ENCODE data around the gene MSMO1.

DNA sequence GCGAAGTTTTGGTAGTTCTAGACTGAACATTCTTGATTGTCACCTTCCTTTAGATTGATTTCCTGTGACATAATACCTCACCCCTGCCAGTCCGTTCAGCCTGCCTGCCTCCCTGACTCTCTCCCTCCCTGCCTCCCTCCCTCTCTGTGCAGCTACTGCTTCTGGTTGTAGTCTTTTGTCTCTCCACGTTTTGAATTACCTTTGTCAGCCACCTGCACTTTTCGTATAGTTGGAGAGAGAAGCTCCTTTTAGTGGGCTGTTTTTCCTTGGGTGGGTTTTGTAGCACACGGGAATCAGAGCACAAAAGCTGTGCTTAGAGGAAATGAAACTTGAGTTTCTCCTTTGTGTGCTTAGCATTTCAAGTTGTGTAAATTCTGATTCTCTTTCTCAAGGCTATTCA is 32.6 kb upstream of the MSMO1 start:
- TF ChIP-seq RNF2 (IDR thresholded peaks at IDR 0.05; ENCODE audit: borderline replicate concordance, low read depth, low read length, missing control alignments, poor library complexity, severe bottlenecking), result no peak
- TF ChIP-seq YY1 (IDR thresholded peaks at IDR 0.05; ENCODE audit: low read depth, low read length), result no peak
- no peak for TF ChIP-seq RAD21 (IDR thresholded peaks at IDR 0.05 in 1 of 2, conservative IDR thresholded peaks at IDR 0.05 in 1 of 2; ENCODE audit: low read depth in 2 of 2, low read length in 2 of 2)
- no peak for TF ChIP-seq ASH2L (IDR thresholded peaks at IDR 0.05; ENCODE audit: low read length)
- TF ChIP-seq CBX5 (IDR thresholded peaks at IDR 0.05; ENCODE audit: low read depth, low read length), result no peak
- no peak for TF ChIP-seq SP1 (IDR thresholded peaks at IDR 0.05; ENCODE audit: low read depth, low read length)
- TF ChIP-seq JUND (IDR thresholded peaks at IDR 0.05; ENCODE audit: low read length), result no peak
- TF ChIP-seq SUZ12 (IDR thresholded peaks at IDR 0.05; ENCODE audit: low read length), result no peak
- no peak for TF ChIP-seq KDM5A (IDR thresholded peaks at IDR 0.05; ENCODE audit: low read length)
- no peak for TF ChIP-seq POLR2A (IDR thresholded peaks at IDR 0.05; ENCODE audit: control extremely low read depth in 1 of 2, low read depth in 2 of 2, low read length in 2 of 2)
- TF ChIP-seq, protein P1, sequence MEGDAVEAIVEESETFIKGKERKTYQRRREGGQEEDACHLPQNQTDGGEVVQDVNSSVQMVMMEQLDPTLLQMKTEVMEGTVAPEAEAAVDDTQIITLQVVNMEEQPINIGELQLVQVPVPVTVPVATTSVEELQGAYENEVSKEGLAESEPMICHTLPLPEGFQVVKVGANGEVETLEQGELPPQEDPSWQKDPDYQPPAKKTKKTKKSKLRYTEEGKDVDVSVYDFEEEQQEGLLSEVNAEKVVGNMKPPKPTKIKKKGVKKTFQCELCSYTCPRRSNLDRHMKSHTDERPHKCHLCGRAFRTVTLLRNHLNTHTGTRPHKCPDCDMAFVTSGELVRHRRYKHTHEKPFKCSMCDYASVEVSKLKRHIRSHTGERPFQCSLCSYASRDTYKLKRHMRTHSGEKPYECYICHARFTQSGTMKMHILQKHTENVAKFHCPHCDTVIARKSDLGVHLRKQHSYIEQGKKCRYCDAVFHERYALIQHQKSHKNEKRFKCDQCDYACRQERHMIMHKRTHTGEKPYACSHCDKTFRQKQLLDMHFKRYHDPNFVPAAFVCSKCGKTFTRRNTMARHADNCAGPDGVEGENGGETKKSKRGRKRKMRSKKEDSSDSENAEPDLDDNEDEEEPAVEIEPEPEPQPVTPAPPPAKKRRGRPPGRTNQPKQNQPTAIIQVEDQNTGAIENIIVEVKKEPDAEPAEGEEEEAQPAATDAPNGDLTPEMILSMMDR (IDR thresholded peaks at IDR 0.05; ENCODE audit: control extremely low read depth in 1 of 3, insufficient read depth in 1 of 3, low read depth in 1 of 3, low read length in 3 of 3), result no peak
- no peak for TF ChIP-seq EP300 (IDR thresholded peaks at IDR 0.05; ENCODE audit: borderline replicate concordance in 1 of 2, low read depth in 2 of 2, low read length in 2 of 2)
